Activated CD4-positive, alpha-beta T cell treated with anti-CD3 and anti-CD28 coated beads, Interleukin-2, Interleukin-6, amounts not matched to agents 100 ng/mL and 50 ng/mL, durations not matched to agents 16 hours and 8 hours (primary cell): Measurements from ENCODE around the gene FBLL1.
"Not testable (repeated sequence)": the region's sequence is repeated elsewhere in the genome, so short reads cannot be mapped to it uniquely, and the experiment has no call there.

Source experiments
- DNase-seq: peaks from one replicate; pipeline ENCODE4 v3.0.0-alpha.2; 2020

Gene FBLL1

DNA sequence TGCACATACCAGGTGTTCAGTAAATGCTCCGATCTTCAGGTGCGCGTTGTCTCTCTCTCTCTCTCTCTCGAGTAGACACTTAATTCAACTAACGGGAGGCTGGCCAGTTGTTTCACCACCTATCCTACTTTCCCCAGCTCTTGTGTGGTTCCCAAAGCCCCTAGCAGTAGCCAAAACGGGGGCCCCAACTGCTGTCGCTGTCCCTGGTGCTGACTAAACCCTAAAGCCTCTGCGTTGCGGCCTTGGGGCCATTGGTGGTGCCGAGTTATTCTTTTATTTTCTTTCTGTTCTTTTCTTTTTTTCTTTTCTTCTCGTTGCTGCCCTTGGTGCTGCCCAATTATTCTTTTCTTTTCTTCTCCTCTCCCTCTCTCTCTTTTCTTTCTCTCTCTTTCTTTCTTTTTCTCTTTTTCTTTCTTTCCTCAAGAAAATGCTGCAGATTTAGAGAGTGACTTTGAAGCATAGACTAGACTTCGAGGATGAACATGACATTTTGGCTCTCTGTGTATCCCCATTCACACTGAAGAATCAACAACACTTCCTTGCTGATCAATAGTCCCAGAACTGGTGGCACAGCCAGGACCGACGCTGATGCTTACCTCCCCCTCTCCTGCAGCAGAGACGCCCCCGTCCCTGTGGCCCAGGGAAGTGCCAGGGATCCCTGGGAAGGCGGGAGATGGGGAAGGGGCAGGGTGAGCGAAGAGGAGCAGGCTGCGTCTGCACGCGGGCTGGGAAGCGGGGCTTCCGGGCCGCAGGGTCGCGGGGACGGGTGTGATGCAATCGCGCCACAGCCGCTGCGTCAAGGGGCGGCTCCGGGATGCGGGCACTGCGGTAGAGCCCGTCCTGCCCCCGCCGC lies at the start of gene FBLL1:
TSS of gene FBLL1 (plus strand) at position 785 of the 853 bp plus-strand sequence. CDS start 200 bp downstream, outside the sequence.
- peak; percentile 13 for DNase-seq

DNA sequence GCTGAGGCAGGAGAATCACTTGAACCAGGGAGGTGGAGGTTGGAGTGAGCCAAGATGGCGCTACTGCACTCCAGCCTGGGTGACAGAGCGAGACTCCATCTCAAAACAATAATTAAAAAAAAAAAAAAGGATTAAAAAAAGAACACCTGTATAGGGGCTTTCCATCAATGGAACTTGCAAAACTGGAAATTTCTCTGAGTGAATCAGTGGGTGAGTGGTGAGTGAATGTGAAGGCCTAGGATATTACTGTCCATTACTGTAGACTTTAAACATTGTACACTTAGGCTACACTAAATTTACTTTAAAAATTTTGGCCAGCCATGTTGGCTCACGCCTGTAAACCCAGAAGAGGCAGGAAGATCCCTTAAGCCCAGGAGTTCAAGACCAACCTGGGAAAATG lies 48.5 kb upstream of the FBLL1 start:
- DNase-seq: no peak

DNA sequence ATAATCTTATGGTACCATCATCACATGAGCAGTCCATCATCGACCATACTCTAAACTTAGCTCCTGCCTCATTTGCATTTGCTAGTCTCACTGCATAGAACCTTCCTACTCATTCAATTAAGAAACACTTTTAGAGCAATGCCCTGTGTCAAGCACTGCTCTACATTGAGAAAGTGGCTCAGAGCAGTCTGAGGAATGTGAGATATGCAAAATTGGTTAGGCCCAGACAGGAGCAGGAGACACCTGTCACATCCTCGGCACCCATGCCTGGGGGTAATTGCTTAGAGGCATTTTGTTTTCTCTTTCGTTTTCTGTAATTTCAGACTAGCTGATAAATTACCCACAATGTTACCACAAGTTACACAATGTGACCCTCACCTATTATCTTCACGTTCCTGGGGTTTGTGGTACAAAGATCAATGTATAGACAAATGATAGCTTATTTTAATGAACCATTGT lies 47.7 kb upstream of the FBLL1 start:
- DNase-seq: peak; percentile 19

DNA sequence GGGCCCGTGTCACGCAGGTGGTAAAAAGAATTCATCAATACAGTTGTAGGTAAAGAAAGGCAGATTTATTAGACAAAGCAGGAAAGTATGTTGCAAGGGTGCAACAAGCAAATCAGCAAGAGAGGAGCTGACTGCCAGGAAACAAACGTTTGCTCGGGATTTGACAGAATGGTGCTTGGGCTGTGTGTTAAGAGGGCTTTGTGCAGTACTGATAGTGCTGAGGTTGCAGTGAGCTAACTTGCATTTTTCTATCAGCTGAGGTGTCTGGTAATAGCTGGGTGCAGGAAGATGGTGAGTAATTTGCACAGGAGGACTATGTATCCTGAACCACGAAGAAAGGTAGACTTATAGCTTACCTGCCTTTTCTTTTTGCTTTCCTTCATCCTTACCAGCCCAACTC lies 46.7 kb upstream of the FBLL1 start:
- no peak for DNase-seq

DNA sequence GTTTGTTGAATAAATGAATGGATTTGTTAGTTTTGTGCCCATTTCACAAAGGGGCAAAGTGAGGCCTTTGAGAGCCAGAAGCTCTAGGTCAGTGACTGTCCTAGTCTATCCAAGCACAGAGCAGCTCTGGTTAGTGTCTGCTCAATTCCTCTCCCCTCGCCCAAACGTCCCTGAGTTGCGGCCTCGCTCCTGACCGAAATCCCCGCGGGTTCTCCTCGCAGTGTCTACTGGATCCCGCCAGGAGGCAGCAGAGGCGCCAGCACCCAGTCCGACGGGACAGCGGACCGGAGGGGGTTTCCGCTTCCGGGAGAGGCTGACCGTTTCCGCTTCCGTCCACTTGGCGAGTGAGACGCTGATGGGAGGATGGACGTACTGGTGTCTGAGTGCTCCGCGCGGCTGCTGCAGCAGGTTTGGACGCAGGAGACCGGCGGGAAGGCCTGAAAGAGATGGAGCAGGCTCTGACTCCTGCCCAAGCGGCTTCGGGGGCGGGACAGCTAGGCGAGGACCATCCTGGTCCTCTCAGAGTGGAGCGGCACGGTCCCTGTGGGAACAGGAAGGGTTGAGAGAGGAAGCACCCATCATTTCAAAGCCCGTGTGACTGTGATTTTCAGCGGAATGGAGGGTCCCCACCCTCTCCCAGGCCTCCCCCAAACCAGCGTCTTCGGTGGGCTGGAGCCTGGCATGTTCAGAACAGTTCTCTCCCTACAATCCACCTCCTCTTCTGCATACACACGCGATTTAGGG lies 42.8 kb upstream of the FBLL1 start, which contains the start of gene RARS1:
TSS of gene RARS1 (plus strand) at position 336 of the 744 bp plus-strand sequence. CDS start at position 364, 28 bp downstream.
- DNase-seq: peak; percentile 94

DNA sequence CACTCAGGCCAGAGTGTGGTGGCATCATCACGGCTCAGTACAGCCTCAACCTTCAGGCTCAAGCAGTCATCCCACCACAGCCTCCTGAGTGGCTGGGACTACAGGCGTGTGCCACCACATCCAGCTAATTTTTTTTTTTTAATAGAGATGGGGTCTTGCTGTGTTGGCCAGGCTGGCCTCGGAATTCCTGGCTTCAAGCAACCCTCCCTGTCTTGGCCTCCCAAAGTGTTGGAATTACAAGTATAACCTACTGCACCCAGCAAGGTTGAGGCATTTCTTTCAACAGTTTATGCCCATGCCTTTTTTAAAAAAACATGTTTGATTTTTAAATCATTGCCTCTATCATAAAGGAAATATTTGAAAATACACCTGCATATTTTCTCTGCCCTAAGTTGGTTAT lies 40.0 kb upstream of the FBLL1 start:
- DNase-seq: no peak

DNA sequence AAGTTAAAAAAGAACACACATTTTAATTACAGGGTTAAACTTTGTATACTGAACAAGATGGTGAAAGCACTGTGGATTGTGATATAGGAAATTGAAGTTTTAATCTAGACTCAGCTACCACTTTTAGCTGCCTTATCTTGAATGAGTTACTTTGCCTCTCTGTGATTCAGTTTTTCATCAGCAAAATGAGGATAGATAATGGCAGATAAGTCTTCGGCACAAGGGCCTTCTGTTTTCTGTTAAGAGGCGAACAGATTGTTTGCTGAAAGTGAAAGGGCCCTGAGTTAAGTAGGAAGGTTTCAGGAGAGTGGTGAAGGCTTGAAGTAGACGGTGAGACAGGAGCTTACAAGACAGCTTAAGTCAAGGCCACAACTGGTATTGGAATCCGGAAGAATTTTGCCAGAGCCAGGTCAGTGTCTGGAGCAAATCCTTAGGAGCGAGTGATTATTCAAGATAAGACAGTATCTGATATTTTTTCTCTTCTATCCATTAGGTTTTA lies 35.0 kb upstream of the FBLL1 start:
- DNase-seq: no peak

DNA sequence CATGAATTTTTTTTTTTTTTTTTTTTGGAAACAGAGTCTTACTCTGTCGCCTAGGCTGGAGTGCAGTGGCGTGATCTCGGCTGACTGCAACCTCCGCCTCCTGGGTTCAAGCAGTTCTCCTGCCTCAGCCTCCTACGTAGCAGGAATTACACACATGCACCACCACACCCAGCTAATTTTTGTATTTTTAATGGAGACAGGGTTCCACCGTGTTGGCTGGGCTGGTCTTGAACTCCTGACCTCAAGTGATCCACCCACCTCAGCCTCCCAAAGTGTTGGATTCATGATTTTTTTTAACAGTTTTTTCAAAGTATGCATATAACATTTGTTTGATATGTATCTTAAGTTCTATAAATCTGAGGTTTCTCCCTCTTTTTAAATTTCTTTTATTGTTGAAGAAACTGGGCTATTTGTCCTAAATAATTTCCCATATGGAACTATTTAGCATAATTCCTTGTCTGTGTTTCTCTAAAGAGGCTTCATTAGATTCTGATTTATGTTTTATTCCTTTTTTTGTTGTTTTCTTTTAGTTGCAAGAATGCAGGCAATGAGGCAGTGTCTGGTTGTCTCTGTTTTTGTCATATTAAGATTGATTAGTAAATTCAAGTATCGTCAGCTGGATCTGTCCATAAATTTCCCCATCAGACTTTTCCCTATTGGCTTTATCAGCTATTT lies 26.4 kb upstream of the FBLL1 start:
- no peak for DNase-seq

DNA sequence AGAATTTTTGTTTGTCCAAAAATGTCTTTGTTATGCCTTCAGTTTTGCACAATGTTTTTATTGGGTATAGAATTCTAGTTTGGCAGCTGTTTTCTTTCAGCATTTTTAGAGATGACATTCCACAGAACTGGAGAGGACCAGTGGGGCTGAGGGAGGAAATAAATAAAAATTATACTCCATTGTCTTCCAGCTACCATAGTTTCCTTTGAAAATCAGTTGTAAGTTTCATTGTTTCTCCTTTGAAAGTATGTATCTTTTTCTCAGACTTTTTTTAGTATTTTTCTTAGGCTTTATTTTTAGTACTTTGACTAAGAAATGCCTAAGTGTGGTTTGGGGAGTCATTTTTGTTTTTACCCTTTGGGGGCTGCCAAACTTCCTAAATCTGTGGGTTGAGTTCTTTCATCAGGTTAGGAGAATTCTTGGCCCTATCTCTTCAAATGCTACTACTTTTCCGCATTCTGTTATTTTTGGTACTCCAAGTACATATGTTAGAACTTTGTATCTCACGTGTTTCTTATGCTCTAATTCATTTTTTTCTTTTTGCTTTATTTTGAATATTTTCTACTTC lies 15.2 kb upstream of the FBLL1 start:
- no peak for DNase-seq

DNA sequence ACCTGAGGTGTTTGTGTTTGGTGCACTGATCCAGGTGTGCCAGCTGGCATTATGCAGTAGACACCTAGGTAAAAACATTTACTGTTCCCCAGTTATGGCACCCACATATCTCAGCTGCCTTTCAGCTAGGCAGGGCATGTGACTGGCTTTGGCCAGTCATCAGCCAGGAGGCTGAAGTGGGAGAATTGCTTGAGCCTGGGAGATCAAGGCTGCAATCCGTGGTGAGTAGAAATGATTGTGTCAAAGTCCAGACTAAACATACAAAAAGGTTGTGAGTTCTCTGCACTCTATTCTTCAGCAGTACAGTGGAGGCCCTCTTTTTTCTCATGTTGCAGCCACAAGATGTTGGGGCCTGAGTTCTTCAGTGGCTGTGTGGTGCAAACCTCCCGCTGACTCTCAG lies 3.2 kb upstream of the FBLL1 start:
- no peak for DNase-seq

DNA sequence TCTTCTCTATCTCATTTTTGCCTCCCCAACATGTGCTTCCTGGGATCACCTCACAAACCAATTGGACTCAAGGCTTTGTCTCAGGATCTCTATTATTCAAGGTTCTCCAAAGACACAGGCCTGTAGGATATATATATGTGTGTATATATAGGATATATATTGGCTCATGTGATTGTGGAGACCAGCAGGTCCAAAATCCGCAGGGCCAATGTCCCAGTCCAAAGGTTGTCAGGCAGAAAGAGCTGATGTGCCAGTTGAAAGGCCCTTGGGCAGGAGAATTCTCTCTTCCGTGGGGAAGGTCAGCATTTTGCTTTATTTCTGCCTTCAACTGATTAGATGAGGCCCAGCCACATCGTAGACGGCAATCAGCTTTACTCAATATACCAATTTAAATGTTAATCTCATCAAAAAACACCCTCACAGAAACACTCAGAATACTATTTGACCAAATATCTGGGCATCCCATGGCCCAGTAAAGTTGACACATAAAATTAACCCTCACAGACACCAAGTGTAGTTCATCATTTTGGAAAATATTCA lies 1.3 kb upstream of the FBLL1 start:
- DNase-seq: no peak

DNA sequence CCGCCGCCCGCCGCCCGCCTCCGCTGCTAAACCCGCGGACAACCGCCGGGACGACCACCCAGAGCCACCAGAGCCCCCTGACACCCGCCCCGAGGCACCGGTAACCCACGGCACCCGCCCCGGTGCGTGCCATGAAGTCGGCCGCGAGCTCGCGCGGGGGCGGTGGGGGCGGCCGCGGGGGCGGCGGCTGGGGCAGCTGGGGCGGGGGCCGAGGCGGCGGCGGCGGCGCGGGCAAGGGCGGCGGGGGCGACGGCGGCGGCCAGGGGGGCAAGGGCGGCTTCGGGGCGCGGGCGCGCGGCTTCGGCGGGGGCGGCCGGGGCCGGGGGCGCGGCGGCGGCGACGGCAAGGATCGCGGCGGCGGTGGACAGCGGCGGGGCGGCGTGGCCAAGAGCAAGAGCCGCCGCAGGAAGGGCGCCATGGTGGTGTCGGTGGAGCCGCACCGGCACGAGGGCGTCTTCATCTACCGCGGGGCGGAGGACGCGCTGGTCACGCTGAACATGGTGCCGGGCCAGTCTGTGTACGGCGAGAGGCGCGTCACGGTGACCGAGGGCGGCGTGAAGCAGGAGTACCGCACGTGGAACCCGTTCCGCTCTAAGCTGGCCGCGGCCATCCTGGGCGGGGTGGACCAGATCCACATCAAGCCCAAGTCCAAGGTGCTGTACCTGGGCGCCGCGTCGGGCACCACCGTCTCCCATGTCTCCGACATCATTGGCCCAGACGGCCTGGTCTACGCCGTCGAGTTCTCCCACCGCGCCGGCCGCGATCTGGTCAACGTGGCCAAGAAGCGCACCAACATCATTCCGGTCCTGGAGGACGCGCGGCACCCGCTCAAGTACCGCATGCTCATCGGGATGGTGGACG lies 499 bp downstream of the FBLL1 start:
- DNase-seq: no peak

DNA sequence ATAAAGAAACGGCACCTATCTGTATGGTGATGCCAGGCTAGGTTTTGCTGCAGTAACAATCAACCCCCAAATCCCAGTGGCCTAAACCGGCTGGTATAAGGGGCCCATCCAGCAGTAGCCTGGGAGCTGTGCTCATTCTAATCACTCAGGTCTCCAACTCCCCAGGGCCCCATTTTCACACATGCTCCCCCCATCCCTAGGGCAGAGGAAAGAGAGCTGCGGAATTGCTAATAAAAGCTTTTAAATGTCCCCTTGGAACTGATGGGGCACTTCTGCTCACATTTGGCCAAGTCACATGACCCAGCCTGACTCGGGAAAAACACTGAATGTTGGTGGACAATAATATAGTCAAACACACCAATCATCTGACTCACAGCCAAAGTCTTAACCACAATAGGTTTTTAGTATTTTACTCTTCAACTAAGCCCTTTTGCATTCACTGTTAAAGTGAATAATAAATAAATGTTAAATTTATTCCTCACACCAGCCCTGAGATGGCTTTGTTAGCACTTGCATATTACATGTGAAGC lies 1.6 kb downstream of the FBLL1 start:
- DNase-seq: no peak

DNA sequence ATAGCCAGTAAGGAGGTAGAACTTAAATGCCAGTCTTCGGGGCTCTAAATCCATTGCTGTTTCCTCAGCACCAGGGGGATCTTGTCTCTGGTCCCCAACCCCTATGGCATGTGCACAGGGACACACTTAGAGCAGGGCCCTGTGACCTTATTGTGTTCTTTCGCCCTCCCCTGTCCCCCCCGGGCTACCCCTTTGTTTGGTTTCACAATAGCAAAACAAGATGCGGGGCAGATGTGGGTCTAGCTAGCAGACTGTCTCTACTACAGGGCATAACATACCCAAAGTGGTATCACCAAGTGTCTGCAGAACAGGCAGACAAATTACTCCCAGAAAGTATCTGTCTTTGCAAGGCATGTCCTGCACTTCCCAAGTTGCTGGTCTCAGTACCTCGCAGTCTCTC lies 2.1 kb downstream of the FBLL1 start:
- no peak for DNase-seq

DNA sequence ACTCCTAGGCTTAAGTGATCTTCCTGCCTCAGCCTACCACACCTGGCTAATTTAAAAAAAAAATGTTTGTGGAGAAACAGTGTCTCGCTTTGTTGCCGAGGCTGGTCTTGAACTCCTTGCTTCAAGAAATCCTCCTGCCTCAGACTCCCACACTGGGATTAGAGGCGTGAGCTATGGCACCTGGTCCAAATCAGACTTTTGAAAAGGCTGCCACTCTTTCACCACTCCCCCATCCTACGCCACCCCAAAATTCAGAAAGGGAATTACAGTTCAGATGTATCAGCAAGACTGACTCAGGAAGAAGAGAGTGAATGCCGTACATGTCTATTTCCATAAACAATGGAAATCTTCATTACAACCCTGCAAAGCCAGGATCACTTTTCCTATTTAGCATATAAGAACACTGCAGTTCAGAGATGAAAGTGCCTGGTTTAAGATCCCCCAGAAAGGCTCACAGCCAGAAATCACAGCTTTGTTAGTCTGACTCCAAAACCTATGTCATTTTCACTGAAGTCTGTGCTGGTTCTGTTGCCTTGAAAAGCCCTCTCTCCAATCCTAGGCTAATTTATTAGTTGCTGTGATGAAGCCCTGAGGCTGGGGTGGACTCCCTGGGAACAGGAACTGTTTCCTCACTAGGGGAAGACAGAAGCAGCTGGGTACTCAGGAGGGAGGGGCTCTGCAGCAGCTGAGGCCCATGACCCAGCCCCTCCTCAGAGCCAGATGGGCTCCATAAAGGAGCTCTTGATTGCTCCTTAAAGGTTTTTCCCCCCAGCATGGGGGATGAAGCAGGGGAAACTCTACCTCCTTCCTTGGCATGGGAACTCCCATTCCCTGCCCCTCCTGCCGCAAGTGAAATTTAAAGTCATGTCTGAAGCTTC lies 3.1 kb downstream of the FBLL1 start:
- DNase-seq: no peak

DNA sequence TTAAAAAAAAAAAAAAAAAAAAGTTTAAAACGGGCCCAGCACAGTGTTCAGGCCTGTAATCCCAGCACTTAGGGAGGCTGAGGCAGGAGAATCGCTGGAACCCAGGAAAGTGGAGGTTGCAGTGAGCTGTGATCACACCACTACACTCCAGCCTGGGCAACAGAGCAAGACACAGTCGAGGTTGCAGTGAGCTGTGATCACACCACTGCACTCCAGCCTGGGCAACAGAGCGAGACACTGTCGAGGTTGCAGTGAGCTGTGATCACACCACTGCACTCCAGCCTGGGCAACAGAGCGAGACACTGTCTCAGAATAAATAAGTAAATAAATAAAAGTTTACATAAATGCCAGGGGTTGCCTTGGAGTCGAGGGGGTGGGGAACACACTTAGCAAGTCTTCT lies 5.2 kb downstream of the FBLL1 start:
- not testable (repeated sequence) for DNase-seq

DNA sequence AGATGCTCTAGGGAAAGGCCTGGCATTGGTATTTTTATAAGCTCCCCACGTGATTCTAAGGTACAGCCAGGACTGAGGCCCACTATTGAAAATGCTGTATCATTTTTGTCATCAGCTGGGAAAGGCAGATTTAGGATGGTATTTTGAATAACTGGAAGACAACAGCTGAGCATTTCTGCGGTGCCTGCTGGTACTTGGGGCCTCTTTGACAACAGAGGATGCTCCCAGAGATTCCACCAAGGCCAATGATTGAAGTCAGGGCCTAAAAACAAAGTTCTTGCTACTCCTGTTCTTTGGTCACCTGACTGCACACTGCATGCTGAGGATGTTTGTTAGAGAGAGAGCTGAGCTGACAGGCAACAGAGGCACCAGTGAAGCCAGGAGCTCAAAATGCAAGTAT lies 8.1 kb downstream of the FBLL1 start:
- DNase-seq: no peak

DNA sequence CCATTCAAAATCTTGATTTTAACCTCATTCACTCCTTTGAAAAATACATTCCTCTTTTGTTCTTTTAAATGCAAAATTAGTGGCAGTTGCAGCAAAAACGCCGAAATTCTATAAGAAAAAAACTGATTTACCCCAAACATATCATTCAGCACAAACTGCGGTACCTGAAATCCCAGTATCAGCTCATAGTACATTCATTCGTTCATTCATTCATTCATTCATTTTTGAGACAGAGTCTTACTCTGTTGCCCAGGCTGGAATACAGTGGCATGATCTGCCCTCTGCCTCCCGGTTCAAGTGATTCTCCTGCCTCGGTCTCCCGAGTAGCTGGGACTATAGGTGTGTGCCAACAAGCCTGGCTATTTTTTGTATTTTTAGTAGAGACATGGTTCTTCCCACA lies 20.4 kb downstream of the FBLL1 start:
- DNase-seq: no peak

DNA sequence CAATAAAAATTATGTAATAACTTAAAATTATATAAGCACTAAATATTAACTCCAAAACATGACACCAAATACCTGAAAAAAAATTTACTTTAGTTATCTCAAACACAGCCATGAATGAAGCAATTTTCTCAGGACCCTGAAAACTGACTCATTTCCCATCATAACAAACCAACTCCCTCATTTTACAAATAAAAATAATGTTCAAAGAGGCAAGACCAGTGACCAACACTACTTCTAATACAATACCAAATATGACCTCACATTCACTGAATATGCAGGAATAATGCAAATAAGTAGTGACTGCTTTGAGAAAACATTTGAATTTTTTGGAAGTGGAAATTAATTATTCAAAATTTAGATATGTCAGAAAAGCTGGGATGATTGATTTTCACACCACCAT lies 21.6 kb downstream of the FBLL1 start:
- DNase-seq: no peak

DNA sequence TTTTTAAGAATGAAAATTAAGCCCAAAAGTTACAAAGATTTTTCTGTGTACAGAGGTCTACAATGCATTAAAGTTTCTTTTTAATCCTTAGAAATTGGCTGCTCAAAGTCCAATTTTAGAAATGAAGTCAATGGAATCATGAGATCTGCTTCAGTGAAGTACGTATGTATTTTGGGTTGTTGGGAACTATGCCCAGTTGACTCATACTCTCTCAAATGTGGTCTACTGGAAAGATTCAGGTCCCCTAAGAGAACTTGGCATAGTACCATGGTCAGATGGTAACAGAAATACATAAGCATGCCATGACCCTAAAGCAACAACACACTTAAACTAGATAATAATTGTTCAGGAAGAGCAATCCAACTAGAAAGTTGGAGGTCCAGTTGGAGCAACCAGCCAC lies 23.0 kb downstream of the FBLL1 start:
- DNase-seq: no peak
